Vagina (tissue), 2 donors: ENCODE measurements around the gene PERM1.

ENCODE experiments used
- POLR2A ChIP-seq, 2 donors: fragments of 450-650 bp; IDR thresholded peaks; one replicate each; pipeline ENCODE4 v1.6.1; 2017; ENCODE audit warnings: antibody characterized with exemption in 2 of 2, mild to moderate bottlenecking in 2 of 2, moderate library complexity in 2 of 2
- POLR2AphosphoS5 ChIP-seq, 2 donors: sonication (generic); formaldehyde crosslinking; IDR thresholded peaks; one replicate each; pipeline ENCODE4 v1.9.0; 2017; ENCODE audit warnings: antibody characterized with exemption in 2 of 2, mild to moderate bottlenecking in 2 of 2, low read depth in 1 of 2; ENCODE audit not compliant: insufficient read depth in 1 of 2
- TF ChIP-seq, protein P1 (sequence below), 3 experiments: fragments of 450-650 bp in 2 of 3; fragments of 200-600 bp in 1 of 3; sonication (generic) in 1 of 3; IDR thresholded peaks; one replicate each; pipeline ENCODE4 v1.5.1; 2017 to 2019; ENCODE audit warnings: antibody characterized with exemption in 3 of 3, mild to moderate bottlenecking in 2 of 3, moderate library complexity in 2 of 3

DNA sequence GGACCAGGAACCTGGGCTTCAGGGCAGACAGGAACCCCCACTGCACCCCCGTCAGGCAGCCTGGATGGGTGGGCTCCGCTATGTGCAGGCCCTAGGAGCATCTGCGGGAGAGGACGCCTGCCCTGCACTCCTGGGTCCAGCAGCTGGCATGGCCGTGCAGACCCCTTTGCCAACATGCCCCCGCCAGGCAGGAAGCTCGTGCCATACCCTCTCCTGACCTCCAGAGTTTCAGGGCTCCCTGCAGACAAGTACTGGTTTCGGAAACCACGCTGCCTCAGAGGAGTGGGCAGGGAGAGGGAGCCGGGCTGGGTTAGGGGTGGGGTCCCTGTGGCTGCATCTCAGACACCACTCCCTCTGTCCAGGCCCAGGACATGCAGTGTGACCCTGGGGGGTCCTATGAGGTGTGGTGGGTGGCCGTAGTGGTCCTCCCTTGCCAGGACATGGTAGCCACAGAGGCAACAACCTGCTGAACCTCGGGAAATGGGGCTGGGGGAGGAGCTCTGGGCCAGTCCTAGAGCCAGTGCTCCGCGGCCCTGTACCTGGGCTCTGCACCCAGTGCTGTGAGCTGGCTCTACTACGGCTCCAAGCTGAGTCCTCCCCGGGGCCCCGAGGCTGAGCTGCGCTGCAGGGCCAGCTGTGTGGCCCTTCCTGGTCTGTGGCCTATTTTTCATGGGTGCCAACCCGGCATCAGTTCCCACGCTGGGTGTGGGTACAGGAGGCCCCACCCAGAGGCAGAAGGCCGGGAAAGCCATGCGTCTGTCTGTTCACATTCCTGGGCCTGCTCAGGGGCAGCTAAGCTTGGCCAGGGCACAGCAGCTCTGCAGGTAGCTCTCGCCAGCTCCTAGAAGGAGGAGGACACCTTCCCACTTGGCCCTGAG, 14.2 kb downstream of the PERM1 start:
- TF ChIP-seq, protein P1, sequence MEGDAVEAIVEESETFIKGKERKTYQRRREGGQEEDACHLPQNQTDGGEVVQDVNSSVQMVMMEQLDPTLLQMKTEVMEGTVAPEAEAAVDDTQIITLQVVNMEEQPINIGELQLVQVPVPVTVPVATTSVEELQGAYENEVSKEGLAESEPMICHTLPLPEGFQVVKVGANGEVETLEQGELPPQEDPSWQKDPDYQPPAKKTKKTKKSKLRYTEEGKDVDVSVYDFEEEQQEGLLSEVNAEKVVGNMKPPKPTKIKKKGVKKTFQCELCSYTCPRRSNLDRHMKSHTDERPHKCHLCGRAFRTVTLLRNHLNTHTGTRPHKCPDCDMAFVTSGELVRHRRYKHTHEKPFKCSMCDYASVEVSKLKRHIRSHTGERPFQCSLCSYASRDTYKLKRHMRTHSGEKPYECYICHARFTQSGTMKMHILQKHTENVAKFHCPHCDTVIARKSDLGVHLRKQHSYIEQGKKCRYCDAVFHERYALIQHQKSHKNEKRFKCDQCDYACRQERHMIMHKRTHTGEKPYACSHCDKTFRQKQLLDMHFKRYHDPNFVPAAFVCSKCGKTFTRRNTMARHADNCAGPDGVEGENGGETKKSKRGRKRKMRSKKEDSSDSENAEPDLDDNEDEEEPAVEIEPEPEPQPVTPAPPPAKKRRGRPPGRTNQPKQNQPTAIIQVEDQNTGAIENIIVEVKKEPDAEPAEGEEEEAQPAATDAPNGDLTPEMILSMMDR (IDR thresholded peaks at IDR 0.05) = no peak
- TF ChIP-seq POLR2AphosphoS5 (IDR thresholded peaks at IDR 0.05; ENCODE audit: insufficient read depth in 1 of 2, low read depth in 1 of 2) (no peak), POLR2A (IDR thresholded peaks at IDR 0.05) (no peak)
